ENCODE results near the gene DLG4.
A peak's percentile ranks its signal among the peaks of the same experiment; 100 is the strongest.
"Not testable (repeated sequence)": the region's sequence is repeated elsewhere in the genome, so short reads cannot be mapped to it uniquely, and the experiment has no call there.

The DLG4 gene

GRCh38 chr17:7184647-7185046 is 35.0 kb downstream of the DLG4 start:
- DNase-seq (ENCODE audit: low read depth): no peak
- TF ChIP-seq CTCF (IDR thresholded peaks at IDR 0.05; ENCODE audit: control insufficient read depth, insufficient read depth, low read depth, low read length, missing control alignments): no peak
- H3K4me3 ChIP-seq (ENCODE audit: control insufficient read depth, low read depth, low read length): no peak overlapping the region

- DNase-seq (ENCODE audit: low read depth): no peak
These were observed 35.5 kb downstream of the DLG4 start for GRCh38 chr17:7184091-7184488.

GRCh38 chr17:7183433-7184090 is 36.1 kb downstream of the DLG4 start:
- DNase-seq (ENCODE audit: low read depth): no peak
- TF ChIP-seq CTCF (IDR thresholded peaks at IDR 0.05; ENCODE audit: control insufficient read depth, insufficient read depth, low read depth, low read length, missing control alignments): no peak

More at GRCh38 chr17:7184091-7184488, 35.5 kb downstream of the DLG4 start:
- TF ChIP-seq CTCF (IDR thresholded peaks at IDR 0.05; ENCODE audit: control insufficient read depth, insufficient read depth, low read depth, low read length, missing control alignments): no peak
- H3K4me3 ChIP-seq (ENCODE audit: control insufficient read depth, low read depth, low read length): no peak overlapping the region

GRCh38 chr17:7182101-7182500 is 37.5 kb downstream of the DLG4 start:
- DNase-seq (ENCODE audit: low read depth); H3K4me3 ChIP-seq (ENCODE audit: control insufficient read depth, low read depth, low read length): not testable (repeated sequence)

More at GRCh38 chr17:7183433-7184090, 36.1 kb downstream of the DLG4 start:
- H3K4me3 ChIP-seq (ENCODE audit: control insufficient read depth, low read depth, low read length): no peak overlapping the region

GRCh38 chr17:7179317-7180254 is 40.0 kb downstream of the DLG4 start, which contains the start of gene ASGR1:
TSS of gene ASGR1 (minus strand) at chr17:7179370. CDS start at chr17:7178563, 807 bp downstream.
- no peak for DNase-seq (ENCODE audit: low read depth)
- H3K4me3 ChIP-seq (ENCODE audit: control insufficient read depth, low read depth, low read length): peak within 1 kb of the TSS; percentile 47; the same call in 1 of the 2 replicates
- TF ChIP-seq CTCF (IDR thresholded peaks at IDR 0.05; ENCODE audit: control insufficient read depth, insufficient read depth, low read depth, low read length, missing control alignments): no peak

GRCh38 chr17:7178973-7179316 is 40.7 kb downstream of the DLG4 start:
- no peak for TF ChIP-seq CTCF (IDR thresholded peaks at IDR 0.05; ENCODE audit: control insufficient read depth, insufficient read depth, low read depth, low read length, missing control alignments)
- H3K4me3 ChIP-seq (ENCODE audit: control insufficient read depth, low read depth, low read length): no peak overlapping the region
- no peak for DNase-seq (ENCODE audit: low read depth)

- H3K4me3 ChIP-seq (ENCODE audit: control insufficient read depth, low read depth, low read length): peak overlapping the region; percentile 47
- TF ChIP-seq CTCF (IDR thresholded peaks at IDR 0.05; ENCODE audit: control insufficient read depth, insufficient read depth, low read depth, low read length, missing control alignments): no peak
- no peak for DNase-seq (ENCODE audit: low read depth)
These were observed 41.6 kb downstream of the DLG4 start for GRCh38 chr17:7177954-7178477.
